Sigmoid colon (tissue), 4 donors: ENCODE results near the gene TNNI2.

Experiments
- POLR2AphosphoS5 ChIP-seq, 4 donors: sonication (generic); formaldehyde crosslinking; IDR thresholded peaks; one replicate each; pipeline ENCODE4 v1.6.1; 2017; ENCODE audit warnings: antibody characterized with exemption in 4 of 4
- TF ChIP-seq, protein P1 (sequence below), 4 experiments: fragments of 450-650 bp in 3 of 4; fragments of 200-600 bp in 1 of 4; IDR thresholded peaks; one replicate each; pipeline ENCODE4 v1.5.1; 2016 to 2019; ENCODE audit warnings: antibody characterized with exemption in 4 of 4, mild to moderate bottlenecking in 3 of 4, moderate library complexity in 2 of 4

DNA sequence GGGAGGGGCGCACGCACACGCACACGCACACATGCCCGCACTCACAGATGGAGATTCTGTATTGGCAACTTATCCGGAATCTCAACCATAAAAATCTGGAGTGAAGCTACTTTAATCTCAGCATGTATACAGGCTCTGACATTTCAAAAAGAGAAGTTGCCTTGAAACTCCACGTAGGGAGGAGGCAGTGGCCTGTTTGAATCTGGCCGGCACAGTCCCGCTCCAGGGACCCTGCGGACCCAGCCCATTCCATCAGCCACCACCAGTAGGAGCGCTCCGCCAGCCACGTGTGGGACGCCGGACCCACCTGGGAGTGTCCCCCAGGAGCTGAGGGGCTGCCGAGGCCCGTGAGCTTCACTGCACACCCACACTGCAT lies 5.9 kb upstream of the TNNI2 start:
- TF ChIP-seq POLR2AphosphoS5 (IDR thresholded peaks at IDR 0.05) = no peak
- TF ChIP-seq, protein P1, sequence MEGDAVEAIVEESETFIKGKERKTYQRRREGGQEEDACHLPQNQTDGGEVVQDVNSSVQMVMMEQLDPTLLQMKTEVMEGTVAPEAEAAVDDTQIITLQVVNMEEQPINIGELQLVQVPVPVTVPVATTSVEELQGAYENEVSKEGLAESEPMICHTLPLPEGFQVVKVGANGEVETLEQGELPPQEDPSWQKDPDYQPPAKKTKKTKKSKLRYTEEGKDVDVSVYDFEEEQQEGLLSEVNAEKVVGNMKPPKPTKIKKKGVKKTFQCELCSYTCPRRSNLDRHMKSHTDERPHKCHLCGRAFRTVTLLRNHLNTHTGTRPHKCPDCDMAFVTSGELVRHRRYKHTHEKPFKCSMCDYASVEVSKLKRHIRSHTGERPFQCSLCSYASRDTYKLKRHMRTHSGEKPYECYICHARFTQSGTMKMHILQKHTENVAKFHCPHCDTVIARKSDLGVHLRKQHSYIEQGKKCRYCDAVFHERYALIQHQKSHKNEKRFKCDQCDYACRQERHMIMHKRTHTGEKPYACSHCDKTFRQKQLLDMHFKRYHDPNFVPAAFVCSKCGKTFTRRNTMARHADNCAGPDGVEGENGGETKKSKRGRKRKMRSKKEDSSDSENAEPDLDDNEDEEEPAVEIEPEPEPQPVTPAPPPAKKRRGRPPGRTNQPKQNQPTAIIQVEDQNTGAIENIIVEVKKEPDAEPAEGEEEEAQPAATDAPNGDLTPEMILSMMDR (IDR thresholded peaks at IDR 0.05) = no peak
